ENCODE results near the gene S100A2.

- TF ChIP-seq CTCF (IDR thresholded peaks at IDR 0.05; ENCODE audit: insufficient read depth, low read length) (no peak), POLR2AphosphoS5 (IDR thresholded peaks at IDR 0.05; ENCODE audit: low read depth) (no peak)
Measured at GRCh38 chr1:153527683-153528040, 38.0 kb downstream of the S100A2 start.

All from HL-60 (cell line).